Stimulated activated CD4-positive, alpha-beta T cell treated with anti-CD3 and anti-CD28 coated beads, TNF-alpha, amount 100 ng/mL, for 24 hours (primary cell): ENCODE measurements around the gene CELF4.

ENCODE experiments used
- DNase-seq, 3 experiments: peaks; one replicate each; pipeline ENCODE4 v3.0.0-alpha.2; 2020; ENCODE audit warnings: low read depth in 3 of 3

CELF4 gene

GRCh38 chr18:37414816-37415215 lies 150.8 kb downstream of the CELF4 start:
- no peak for DNase-seq

DNA sequence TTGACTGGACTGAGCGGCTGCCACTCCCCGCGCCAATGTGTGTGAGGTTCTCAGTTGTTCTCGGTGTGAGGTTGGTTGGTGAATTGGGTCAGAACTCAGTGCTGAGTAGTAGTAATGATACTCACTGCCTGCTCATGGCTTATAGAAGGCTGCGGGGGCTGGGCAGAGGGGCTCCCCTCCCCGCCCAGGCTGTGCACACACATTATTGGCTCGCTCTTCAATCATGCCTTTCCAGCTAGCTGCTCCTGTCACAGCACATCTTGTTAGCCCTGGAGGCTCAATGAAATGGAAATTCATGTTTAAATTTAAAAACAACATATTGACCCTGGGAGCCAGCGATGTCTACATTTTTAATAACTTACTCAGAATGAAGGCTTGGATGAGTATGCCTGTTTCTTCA lies 152.8 kb downstream of the CELF4 start:
- DNase-seq = no peak

- no peak for DNase-seq
These were observed 153.3 kb downstream of the CELF4 start for GRCh38 chr18:37412333-37412732.

GRCh38 chr18:37409878-37410277 lies 155.7 kb downstream of the CELF4 start:
- DNase-seq = no peak

DNA sequence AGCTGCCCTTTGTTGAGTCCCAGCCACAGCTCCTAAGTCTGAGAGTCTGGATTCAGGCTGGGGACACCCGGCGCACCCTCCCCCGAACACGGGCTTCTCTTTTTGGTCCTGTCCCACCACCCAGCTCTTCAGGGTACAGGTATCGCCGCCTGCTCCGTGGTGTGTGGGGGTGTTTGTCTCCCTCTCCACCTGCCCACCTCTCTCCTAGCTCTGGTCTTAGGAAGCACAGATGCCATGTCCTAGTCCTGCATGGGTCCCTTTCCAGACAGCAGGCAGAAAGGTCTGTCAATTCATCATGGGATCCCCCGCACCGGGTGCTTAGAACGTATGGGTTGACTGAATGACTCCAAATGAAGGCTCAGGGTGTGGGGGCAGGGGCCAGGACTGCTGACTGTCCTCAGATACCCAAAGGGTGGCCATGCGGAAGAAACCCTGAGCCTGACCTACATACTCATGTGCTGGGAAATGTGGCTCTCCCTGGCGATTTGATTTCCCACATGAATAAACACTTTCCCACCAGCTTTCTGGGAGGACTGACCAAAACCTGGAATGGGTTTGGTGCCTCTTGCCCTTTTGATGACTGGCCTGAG lies 156.8 kb downstream of the CELF4 start:
- DNase-seq = no peak

DNA sequence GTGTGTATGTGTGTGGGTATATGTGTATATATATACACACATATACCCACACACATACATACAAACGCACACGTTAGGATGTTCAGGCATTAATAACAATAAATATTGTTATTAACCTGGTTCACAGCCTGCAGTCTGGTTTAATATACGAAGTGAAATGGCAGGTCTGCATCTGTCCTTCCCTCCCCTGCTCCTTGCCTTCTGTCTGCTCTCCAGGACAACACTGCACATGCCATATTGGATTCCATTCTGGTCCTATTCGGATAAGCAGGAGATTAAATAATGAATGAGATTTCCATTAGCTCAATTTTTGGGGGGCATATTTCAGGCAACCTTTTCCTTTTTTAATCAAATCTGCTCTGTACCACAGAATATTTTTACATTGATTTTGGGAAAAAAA lies 158.0 kb downstream of the CELF4 start:
- no peak for DNase-seq

DNA sequence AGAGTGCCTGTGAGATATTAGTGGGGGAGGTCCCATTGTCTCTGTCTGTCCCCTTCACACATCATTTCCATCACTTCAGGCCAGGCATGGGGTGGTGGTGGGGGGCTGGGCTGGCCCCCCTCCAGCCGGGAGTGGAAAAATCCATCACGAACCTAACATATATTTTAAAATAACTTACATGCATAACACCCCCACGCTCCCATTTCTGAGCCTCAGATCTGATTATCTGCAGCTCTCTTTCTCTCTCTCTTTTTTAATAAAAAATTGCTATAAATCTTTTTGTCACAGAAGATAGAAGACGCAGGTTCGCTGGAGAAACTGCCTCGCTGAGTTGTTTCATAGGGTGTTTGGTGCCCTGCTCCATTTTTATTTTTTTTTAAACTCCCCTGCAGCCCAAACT lies 159.8 kb downstream of the CELF4 start:
- DNase-seq = no peak

DNA sequence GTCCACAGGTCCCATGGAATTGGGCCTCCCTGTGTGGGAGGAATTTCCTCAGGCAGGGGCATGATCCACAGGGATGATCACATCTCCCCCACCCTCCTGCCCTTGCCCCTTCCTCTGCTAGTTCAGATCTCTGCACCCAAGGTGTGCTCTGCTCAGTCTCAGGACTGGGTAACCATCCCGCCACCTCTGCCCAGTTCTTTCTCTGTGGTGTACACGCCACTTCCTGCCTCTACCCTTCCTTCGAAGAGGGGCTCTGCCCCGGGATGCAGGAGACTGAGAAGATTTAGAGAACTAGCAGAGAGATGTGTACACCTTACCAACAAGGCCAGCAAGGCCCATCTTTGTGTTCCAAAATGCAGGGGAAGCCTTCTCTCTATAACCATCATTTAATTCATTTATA lies 160.4 kb downstream of the CELF4 start:
- no peak for DNase-seq

DNA sequence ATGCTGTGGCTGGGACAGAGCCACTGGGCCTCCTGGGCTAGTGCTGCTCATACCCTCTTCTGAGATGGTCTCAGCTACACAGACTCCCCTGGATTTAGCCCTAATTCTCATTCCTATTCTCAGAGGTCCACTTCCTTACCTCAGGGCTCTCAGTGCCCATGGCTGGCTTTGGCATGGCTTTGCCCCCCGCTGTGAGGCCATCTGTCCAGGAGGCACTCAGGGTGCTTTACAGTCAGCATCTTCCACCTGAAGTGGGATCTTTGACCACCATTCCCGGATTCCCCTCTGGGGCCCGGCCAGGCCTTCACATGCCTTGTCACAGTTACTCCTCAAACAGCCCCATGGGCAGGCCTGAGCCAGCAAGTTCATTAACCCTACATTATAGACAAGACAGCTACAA lies 161.8 kb downstream of the CELF4 start:
- no peak for DNase-seq

DNA sequence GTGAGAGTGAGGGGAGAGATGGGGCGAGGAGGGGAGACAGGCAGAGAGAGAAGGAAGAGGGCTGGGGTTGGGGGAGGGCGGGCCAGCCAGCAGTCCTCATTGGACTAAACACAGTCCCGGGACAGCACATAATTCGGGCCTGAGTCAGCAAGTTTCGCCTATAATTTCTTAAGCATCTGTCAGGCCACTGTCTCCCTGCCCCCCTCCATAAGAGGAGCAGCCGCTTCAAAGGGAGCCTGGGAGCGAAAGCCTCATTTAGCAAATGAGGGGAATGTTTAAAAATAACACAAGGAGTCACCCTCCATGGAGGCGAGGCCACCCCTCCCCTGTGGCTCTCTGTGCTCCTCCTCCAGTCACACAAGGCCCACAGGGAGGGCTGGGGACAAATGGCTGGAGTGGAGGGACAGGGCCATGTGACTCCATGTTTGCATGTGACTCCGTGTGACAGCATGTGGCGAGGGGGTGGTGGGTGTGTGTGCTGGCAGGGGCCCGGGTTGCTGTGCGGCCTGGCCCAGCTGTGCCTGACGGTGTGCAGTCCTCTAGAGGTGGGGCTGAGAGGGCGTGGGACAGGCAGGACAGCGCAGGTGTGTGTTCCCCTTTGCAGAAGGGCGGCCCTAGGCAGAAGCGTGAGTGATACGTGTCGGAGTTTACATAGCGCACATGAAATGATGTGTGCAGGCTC lies 162.4 kb downstream of the CELF4 start:
- no peak for DNase-seq

DNA sequence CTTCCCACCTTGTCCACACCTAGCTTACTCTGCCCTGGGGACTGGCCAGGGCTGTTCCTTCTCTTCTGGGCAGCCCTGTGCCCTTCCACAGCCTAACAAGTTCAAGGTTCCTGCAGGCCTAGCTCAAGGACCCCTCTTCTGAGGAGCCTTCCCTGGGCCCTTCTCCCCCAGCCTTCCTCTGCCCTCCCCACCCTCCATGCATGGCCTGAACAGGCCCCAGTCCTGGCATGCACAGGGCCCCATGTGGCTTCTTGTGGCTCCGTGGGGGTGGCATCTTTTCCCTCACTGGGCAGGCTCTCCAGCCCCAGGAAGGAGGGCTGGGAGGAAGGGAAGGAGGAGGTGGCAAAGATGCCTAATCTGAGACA lies 162.9 kb downstream of the CELF4 start:
- no peak for DNase-seq

DNA sequence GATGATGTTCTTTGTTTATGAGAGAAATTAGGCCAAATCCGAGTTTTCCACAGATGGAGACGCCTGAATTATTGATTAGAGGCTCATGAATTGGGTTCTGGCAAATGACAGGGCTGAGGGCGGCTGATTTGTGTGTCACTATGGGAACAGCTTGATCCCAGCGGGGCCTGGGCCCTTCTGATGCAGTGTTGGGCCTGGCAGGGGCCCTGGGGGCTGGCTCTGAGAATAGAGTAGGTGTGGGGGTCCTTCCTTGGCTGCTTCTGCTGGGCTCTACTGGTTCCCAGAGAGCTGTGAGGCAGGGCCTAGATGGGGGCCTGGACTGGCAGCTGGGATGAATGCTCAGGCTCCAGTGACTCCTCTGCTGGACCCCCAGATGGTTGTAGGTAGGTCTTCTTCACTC lies 164.8 kb downstream of the CELF4 start:
- DNase-seq = no peak

GRCh38 chr18:37398248-37398920 lies 167.2 kb downstream of the CELF4 start:
- no peak for DNase-seq

GRCh38 chr18:37397814-37398213 lies 167.8 kb downstream of the CELF4 start:
- DNase-seq = no peak

DNA sequence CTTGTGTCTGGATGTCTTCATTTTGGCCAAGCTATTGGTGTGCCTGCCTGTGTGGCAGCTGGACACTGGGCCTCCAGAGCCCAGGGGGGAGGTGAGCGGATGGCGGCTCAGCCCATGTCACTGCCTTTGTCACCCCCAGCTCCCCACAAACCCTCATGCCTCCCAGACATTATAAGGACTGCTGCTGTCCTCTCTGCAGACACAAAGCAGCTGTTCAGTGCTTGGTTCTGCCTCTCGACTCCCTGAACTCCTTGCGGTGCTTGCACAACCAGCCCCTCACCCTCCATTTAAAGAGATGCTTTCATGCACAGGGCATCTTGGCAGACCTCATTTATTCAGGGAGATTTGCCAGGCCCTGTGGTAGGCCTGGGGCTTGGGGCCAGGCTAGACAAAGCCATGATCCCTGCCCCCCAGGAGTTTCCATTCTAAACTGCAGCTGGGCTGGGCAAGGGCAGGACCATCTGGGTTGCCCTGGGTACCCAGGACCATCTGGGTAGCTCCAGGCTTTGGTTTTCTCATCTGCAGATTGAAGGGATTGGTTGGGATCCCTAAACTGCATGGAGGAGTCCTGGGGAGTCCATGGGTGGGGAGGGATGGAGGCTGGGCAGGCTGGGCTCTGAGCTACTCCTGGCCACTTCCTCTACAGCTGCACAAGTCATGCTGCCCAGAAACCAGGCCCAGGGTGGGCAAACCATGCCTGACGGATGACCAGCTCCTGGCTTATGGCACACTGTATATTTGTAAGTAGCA lies 168.5 kb downstream of the CELF4 start:
- DNase-seq = no peak

DNA sequence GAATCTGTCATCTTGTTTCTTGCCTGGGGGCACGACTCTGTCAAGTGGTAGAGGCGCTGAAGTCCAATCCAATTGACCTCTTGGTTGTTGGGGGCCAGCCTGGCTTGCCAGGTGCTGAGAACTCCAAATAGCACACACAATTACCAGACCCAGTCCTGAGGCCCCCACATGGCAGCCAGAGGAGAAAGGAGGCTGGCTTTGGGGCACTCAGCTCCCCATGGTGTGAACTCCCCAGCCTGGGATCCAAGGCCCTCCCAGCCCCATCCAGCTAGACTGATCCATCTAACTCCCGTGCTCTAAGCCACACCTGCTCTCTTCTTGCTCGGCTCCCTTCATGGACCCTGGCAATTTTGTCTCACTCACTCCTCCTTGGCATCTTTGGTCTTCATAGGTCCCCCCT lies 170.0 kb downstream of the CELF4 start:
- DNase-seq = no peak

- DNase-seq = no peak
These were observed 170.5 kb downstream of the CELF4 start for GRCh38 chr18:37395138-37395537.

GRCh38 chr18:37394610-37394965 lies 171.0 kb downstream of the CELF4 start:
- no peak for DNase-seq

DNA sequence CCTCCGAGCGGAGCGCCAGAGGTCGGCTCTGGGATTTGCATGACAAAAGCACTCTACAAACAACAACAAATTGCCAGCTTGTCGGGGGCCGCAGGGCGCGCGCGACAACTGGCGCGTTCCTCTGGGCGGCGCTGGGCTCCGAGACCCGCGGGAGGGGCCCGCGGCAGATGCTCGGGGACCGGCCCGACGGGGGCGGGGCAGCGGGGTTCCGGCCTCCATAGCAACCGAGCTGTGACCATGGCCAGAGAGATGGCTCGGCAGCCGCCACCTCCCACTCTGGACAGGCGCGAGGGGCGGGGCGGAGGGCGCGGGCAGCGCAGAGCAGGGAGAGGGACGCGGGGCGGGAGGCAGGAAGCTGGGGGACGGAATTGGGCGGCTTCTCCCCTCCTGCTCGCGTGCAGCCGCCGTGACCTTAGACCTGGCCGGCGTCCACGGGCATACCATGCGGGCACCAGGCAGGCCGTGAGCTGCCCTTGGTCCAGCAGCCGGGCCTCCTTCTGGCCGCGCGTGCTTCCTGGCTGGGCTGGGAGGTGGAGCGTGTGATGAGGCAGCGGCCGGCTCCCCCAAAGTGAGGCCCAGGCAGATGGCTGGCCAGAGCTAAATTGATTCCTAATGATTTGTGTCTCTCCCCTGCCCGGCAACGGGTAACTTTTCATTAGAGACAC lies 171.5 kb downstream of the CELF4 start:
- DNase-seq = no peak

DNA sequence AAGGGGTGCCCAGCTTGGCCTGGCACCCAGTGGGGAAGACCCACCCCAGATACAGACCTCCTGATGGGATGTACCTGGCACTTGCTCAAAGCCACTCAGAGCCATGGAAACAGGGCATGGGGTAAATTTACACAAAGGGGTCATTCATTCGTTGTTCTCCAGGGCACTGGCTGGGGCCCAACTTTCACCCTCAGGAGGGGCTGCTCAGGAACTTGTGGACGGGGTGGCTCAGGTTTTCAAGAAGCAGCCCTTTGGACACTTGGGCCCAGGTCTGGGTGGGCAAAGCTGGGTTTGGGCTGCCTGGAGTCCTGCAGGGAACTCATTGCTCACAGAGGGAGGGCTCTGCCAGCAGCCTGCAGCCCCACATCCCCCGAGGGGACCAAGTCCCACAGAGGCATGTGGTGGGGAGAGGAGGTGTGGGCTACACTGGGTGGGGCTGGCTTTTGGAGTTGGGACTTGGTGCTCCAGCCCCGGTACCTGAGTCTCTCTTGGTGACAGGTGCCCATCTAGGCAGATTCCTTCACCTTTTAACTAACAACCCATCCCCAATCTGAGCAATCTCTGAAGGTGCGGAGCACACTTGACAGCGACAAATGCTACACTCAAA lies 172.3 kb downstream of the CELF4 start:
- DNase-seq = no peak

- DNase-seq = no peak
These were observed 172.9 kb downstream of the CELF4 start for GRCh38 chr18:37392648-37393047.
